Glutamatergic neuron (in vitro differentiated cells): ENCODE measurements around the gene GGPS1. TPM values are rescaled to one million over a fixed set of nuclear protein-coding genes. Genes with fewer than 3 reads are reported as not detected.
"Not testable (repeated sequence)": the region's sequence is repeated elsewhere in the genome, so short reads cannot be mapped to it uniquely, and the experiment has no call there.

Source experiments
- DNase-seq: peaks from one replicate; pipeline ENCODE4 v3.0.0; 2022
- H3K27ac Mint-ChIP-seq: one replicate; pipeline ENCODE4 v1.8.0; 2020; ENCODE audit warnings: mild to moderate bottlenecking, mixed read lengths, inconsistent platforms; ENCODE audit not compliant: unreplicated experiment
- H3K27me3 Mint-ChIP-seq: one replicate; pipeline ENCODE4 v1.8.0; 2020; ENCODE audit warnings: mild to moderate bottlenecking, moderate library complexity, mixed read lengths, inconsistent platforms; ENCODE audit not compliant: unreplicated experiment
- H3K36me3 Mint-ChIP-seq: one replicate; pipeline ENCODE4 v1.8.0; 2020; ENCODE audit warnings: mild to moderate bottlenecking, mixed read lengths, inconsistent platforms; ENCODE audit not compliant: unreplicated experiment
- H3K4me1 Mint-ChIP-seq: one replicate; pipeline ENCODE4 v1.8.0; 2020; ENCODE audit warnings: mild to moderate bottlenecking, low read depth, mixed read lengths, inconsistent platforms; ENCODE audit not compliant: unreplicated experiment
- H3K4me3 Mint-ChIP-seq: one replicate; pipeline ENCODE4 v1.8.0; 2020; ENCODE audit warnings: mild to moderate bottlenecking, mixed read lengths, inconsistent platforms; ENCODE audit not compliant: unreplicated experiment
- H3K9me3 Mint-ChIP-seq: one replicate; pipeline ENCODE4 v1.8.0; 2020; ENCODE audit warnings: mild to moderate bottlenecking, moderate library complexity, mixed read lengths, inconsistent platforms; ENCODE audit not compliant: unreplicated experiment
- total RNA-seq: library from RNA; stranded (reverse); fragmentation: NEBNext Ultra II Directional; extraction: Animal tissue kit (Norgen Biotek cat#: 25700); gene quantifications from one replicate; pipeline ENCODE4 v1.2.1, GENCODE V29; 2021; ENCODE audit not compliant: unreplicated experiment
- TF ChIP-seq, protein P1 (sequence below): fragments of 200-600 bp; sonication (generic); IDR thresholded peaks from one replicate; pipeline ENCODE4 v1.5.0; 2021; ENCODE audit not compliant: partially characterized antibody, unreplicated experiment

Gene GGPS1
- total RNA-seq, 1 donor from 2014 or later: 53.0 TPM

GRCh38 chr1:235304549-235305451 lies 23.6 kb upstream of the GGPS1 start:
- no peak for DNase-seq
- Mint-ChIP-seq H3K4me1 (peaks cover 8% of the 10 kb centered on the region), H3K27ac (peak overlapping the region; percentile 3)

GRCh38 chr1:235307158-235308124 lies 20.9 kb upstream of the GGPS1 start:
- Mint-ChIP-seq H3K4me1 (peaks cover 8% of the 10 kb centered on the region), H3K27me3 (peaks cover 2% of the 10 kb centered on the region), H3K27ac (no peak overlapping the region), H3K36me3 (no peaks in the 10 kb centered on the region), H3K9me3 (no peaks in the 10 kb centered on the region), H3K4me3 (no peak overlapping the region)
- TF ChIP-seq, protein P1, sequence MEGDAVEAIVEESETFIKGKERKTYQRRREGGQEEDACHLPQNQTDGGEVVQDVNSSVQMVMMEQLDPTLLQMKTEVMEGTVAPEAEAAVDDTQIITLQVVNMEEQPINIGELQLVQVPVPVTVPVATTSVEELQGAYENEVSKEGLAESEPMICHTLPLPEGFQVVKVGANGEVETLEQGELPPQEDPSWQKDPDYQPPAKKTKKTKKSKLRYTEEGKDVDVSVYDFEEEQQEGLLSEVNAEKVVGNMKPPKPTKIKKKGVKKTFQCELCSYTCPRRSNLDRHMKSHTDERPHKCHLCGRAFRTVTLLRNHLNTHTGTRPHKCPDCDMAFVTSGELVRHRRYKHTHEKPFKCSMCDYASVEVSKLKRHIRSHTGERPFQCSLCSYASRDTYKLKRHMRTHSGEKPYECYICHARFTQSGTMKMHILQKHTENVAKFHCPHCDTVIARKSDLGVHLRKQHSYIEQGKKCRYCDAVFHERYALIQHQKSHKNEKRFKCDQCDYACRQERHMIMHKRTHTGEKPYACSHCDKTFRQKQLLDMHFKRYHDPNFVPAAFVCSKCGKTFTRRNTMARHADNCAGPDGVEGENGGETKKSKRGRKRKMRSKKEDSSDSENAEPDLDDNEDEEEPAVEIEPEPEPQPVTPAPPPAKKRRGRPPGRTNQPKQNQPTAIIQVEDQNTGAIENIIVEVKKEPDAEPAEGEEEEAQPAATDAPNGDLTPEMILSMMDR: no peak
- DNase-seq: no peak

More at GRCh38 chr1:235304549-235305451, 23.6 kb upstream of the GGPS1 start:
- Mint-ChIP-seq H3K4me3 (no peak overlapping the region), H3K36me3 (no peaks in the 10 kb centered on the region), H3K27me3 (no peaks in the 10 kb centered on the region), H3K9me3 (no peaks in the 10 kb centered on the region)
- TF ChIP-seq, protein P1: no peak

- H3K4me1 Mint-ChIP-seq: peaks cover 17% of the 10 kb centered on the region
- not testable (repeated sequence) for H3K36me3 Mint-ChIP-seq, H3K9me3 Mint-ChIP-seq, H3K27me3 Mint-ChIP-seq, DNase-seq, H3K4me3 Mint-ChIP-seq, H3K27ac Mint-ChIP-seq
These were observed 19.2 kb upstream of the GGPS1 start for GRCh38 chr1:235309206-235309605.

DNA sequence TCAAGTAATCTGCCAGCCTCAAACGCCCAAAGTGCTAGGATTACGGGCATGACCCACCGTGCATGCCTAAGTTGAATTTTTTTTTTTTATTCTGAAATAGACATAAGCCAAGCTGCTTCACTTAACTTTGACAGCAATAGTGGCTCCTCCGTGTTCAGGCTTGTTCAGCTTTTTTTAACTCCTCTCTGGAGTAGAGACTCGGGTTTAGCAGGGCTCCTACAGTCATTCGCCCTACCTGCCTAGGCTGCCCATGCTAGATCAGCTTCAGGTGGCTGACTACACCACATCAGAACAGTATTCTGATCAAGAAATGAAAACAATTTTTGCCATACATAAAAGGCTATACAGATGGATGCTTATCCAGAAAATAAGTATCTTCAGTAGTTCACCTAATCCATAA lies 15.1 kb upstream of the GGPS1 start:
- peaks cover 2% of the 10 kb centered on the region for H3K27me3 Mint-ChIP-seq
- peak overlapping the region; percentile 0 for H3K4me3 Mint-ChIP-seq
- no peak overlapping the region for H3K27ac Mint-ChIP-seq
- DNase-seq: no peak
- peaks cover 13% of the 10 kb centered on the region for H3K4me1 Mint-ChIP-seq
- TF ChIP-seq, protein P1: no peak
- no peaks in the 10 kb centered on the region for H3K36me3 Mint-ChIP-seq
- peaks cover 1% of the 10 kb centered on the region for H3K9me3 Mint-ChIP-seq

- H3K27me3 Mint-ChIP-seq: peaks cover 2% of the 10 kb centered on the region
- no peak overlapping the region for H3K4me3 Mint-ChIP-seq
- H3K4me1 Mint-ChIP-seq: peaks cover 13% of the 10 kb centered on the region
- H3K9me3 Mint-ChIP-seq: peaks cover 1% of the 10 kb centered on the region
- no peaks in the 10 kb centered on the region for H3K36me3 Mint-ChIP-seq
- TF ChIP-seq, protein P1: no peak
- DNase-seq: no peak
- H3K27ac Mint-ChIP-seq: peak overlapping the region; percentile 17
These were observed 14.3 kb upstream of the GGPS1 start for GRCh38 chr1:235313931-235314678.
